Lower leg skin (tissue), 3 donors: ENCODE measurements around the gene RHOB.

ENCODE experiments used
- CTCF ChIP-seq, 3 donors: fragments of 450-650 bp; IDR thresholded peaks; one replicate each; pipeline ENCODE4 v1.5.1; 2016; ENCODE audit warnings: antibody characterized with exemption in 3 of 3, mild to moderate bottlenecking in 3 of 3, moderate library complexity in 2 of 3
- POLR2A ChIP-seq, 2 donors: fragments of 450-650 bp; IDR thresholded peaks; one replicate each; pipeline ENCODE4 v1.6.1; 2016 to 2017; ENCODE audit warnings: antibody characterized with exemption in 2 of 2, mild to moderate bottlenecking in 1 of 2, moderate library complexity in 1 of 2

- TF ChIP-seq CTCF (IDR thresholded peaks at IDR 0.05): no peak
- no peak for TF ChIP-seq POLR2A (IDR thresholded peaks at IDR 0.05)
Measured at GRCh38 chr2:20490300-20491181, 43.7 kb downstream of the RHOB start.
